HG02981 (cell line): ENCODE measurements around the gene NLRP4.
"Not testable (repeated sequence)": the region's sequence is repeated elsewhere in the genome, so short reads cannot be mapped to it uniquely, and the experiment has no call there.

ENCODE experiments used
- ATAC-seq: cut with Tn5 transposase; IDR thresholded peaks from one replicate; pipeline ENCODE4 v1.9.1; 2021; ENCODE audit warnings: mild to moderate bottlenecking, moderate library complexity; ENCODE audit not compliant: unreplicated experiment

NLRP4 gene

DNA sequence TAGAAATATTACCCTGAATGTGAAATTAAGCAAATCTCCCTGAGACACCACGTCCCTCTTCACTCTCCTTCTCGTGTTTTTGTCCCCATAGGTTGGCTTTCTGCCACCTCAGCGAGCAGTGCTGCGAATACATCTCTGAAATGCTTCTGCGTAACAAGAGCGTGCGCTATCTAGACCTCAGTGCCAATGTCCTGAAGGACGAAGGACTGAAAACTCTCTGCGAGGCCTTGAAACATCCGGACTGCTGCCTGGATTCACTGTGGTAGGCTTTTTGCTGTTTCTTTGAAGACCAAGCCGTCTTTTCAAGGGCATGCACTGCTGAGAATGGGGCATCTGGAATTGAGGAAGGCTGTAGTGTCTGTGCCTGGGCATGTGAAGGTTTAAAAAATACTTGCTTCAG is 34.4 kb downstream of the NLRP4 start:
- no peak for ATAC-seq

GRCh38 chr19:55877211-55877610 is 40.9 kb downstream of the NLRP4 start:
- ATAC-seq = no peak

GRCh38 chr19:55882626-55883025 is 46.3 kb downstream of the NLRP4 start:
- no peak for ATAC-seq

DNA sequence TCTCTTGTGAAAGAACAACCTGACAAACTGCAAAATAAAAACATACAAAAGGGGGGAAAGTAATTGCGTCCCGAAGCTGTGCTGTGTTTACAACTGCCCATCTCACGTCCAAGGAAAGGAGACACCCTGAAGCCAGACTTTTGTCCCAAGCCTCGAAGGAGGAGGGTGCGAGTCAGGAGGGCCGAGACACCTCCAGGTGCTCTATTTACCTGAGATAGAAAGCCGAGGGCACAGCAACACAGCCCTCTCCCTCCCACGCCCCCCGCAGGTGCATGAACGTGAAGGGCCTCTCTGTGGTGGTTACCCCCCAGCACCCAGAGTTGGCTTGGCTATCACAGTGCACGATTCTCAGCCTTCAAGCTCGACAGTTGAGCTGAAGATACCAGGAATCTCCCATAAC is 62.6 kb downstream of the NLRP4 start:
- no peak for ATAC-seq

- no peak for ATAC-seq
Observed at GRCh38 chr19:55901369-55902079, 65.2 kb downstream of the NLRP4 start.

- no peak for ATAC-seq
Observed at GRCh38 chr19:55902080-55902751, 65.9 kb downstream of the NLRP4 start.

DNA sequence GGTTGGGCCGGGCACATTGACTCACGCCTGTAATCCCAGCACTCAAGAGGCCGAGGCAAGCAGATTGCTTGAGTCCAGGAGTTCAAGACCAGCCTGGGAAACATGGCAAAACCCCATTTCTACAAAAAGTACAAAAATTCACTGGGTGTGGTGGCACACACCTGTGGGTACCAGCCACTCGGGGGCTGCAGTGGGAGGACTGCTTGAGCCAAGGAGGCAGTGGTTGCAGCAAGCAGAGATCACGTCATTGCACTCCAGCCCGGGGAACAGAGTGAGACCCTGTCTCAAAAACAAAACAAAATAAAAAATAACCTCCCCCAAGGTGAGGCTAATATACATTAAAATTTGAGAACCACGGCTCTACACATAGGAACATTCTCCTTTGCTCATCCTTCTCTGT is 70.9 kb downstream of the NLRP4 start:
- no peak for ATAC-seq

DNA sequence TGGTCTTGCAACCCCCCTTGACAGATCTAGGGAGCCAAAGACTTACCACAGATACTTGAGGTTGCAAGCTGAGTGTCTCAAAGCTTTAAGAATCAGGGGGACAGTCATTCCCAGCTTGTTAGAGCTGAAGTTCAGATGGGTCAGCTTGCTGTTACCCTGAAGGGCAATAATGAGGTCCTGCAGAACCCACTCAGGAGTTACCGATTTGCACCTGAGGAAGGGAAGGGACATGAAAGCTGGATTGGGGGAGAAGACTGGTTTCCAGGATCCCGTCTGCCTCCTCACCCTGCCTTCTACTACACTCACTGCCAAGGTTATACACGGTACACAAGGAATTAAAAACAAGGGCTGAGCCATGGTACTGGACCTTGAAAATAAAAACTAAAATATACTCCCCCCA is 71.4 kb downstream of the NLRP4 start:
- no peak for ATAC-seq

DNA sequence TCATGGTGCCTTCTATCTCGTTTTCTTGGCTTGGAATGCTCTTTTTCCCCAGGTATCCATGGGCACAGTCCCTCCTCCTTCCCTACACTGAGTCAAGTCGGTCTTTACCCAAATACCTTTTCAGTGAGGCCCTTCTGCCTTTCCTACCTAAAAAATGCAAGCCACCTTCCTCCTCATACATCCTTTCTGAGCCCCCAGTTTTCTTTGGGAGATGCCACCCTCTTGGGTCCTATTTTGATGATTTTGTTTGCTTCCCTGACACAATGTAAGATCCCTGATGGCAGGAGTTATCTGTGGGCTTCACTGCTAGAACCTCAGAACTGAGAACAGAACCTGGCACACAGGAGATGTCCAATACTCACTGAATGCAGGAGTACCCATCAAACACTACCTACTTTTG is 73.5 kb downstream of the NLRP4 start:
- no peak for ATAC-seq

GRCh38 chr19:55912916-55913315 is 76.6 kb downstream of the NLRP4 start:
- ATAC-seq = no peak

DNA sequence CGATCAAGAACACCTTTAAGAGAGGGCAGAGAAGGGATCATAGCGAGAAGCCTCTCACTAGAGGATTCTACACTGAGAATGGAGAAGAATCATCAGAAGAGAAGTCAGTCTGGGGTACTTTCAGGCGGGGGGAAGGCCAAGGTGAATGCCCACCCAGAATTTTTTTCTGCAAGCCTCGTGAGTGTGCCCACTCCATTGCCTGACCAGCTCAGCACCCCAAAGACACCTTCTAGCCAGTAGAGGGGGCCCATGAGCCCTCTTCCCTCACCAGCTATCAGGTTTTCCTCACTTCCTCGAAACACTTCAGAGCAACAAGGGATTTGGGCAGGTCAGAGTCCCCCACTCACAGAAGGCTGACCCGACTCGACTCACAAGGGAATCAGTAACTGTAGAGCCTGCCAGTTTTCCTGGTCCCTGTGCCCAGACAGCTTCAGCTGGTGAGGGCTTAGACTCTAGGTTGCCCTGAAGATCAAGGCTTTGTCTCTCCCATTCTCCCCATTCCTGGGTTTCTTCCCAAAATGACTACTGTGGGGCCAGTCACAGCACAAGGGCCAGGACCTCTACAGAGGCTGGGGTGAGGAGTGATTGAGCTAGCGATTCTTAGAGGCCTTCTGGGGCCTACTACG is 77.4 kb downstream of the NLRP4 start:
- ATAC-seq = no peak

GRCh38 chr19:55923556-55923955 is 87.2 kb downstream of the NLRP4 start:
- ATAC-seq = no peak

GRCh38 chr19:55927991-55928390 is 91.7 kb downstream of the NLRP4 start:
- no peak for ATAC-seq

GRCh38 chr19:55929258-55929657 is 92.9 kb downstream of the NLRP4 start:
- ATAC-seq = not testable (repeated sequence)

DNA sequence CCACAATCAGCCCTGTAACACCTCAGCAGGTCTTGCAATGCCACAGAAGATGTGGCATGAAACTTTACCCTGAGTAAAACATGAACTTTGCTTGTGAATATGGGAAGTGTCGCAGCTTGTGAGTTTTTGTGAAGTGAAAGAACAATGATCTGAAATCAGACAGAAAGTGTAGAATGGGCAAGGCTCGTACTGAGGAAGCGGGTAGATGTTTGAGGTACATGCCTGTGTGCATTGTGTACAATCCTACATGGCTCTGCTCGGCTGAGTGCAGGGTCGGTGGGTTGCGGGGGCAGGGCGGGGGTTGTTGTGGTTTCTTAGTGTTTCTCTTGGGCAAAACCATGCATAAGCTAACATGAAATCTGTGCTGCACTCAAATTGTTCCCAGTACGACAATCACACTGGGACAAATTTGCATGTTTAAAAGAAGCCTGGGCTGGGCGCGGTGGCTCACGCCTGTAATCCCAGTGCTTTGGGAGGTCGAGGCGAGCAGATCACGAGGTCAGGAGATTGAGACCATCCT is 94.7 kb downstream of the NLRP4 start:
- ATAC-seq = no peak
